A549 (cell line): ENCODE data around the gene MOB3A.

Experiments used
- CTCF ChIP-seq: fragments of >200 bp; sonication (Bioruptor Twin); formaldehyde crosslinking; IDR thresholded peaks from 3 replicates; pipeline ENCODE4 v1.5.1; 2016
- ESRRA ChIP-seq: fragments of 150-350 bp; IDR thresholded peaks from 2 replicates; pipeline ENCODE4 v1.6.1; 2014; ENCODE audit warnings: mild to moderate bottlenecking, low read length, borderline replicate concordance
- MAX ChIP-seq: IDR thresholded peaks from 2 replicates; pipeline ENCODE4 v1.6.1; 2012
- REST ChIP-seq: fragments of 200-600 bp; sonication (generic); IDR thresholded peaks from 2 replicates; pipeline ENCODE4 v1.6.1; 2016; ENCODE audit warnings: antibody characterized with exemption, mild to moderate bottlenecking, moderate library complexity

GRCh38 chr19:2129892-2130770 is 34.0 kb upstream of the MOB3A start:
- no peak for TF ChIP-seq CTCF
- no peak for TF ChIP-seq REST
- no peak for TF ChIP-seq MAX
- TF ChIP-seq ESRRA, result no peak
